ENCODE measurements around the gene SYS1.

Gene SYS1

DNA sequence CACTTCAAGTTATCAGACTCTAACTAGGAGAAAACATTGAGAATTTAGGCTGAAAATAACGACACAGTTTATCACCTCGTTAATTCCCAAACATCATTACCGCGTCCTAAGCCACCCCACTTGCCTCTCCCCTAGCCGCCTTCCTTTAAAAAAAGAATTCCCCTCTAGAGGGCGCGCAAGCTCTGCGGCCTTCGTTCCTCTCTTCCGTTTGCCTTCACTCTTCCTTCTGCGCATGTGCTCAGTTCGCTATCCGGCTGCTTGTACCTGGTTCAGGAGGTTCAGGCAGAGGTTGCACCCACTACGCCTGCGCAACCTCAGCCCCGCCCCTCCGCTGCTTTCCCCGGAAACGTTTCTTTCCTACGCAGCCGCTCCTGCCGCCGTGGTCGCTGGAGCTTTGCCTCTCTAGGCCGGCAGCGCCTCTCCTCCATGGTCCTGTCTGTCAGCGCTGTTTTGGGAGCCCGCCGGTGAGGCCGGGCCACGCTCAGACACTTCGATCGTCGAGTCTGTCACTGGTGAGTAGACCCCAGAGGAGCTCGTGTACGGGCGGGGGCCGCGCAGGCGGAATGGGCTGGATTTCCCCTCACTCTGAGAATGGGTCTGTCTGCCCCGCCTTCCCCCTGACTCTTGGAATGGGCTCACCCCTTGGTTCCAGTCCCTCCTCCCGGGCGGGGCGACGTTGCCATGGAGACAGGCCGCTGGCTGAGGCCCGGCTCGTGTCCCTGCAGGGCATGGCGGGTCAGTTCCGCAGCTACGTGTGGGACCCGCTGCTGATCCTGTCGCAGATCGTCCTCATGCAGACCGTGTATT lies at the start of gene SYS1:
TSS of gene SYS1 (plus strand) at position 353 of the 807 bp plus-strand sequence. CDS start at position 729, 376 bp downstream.
- Histone ChIP-seq H3K27me3 (ENCODE audit: low read depth) (no peaks in the 10 kb centered on the region), H3K4me1 (peaks cover 15% of the 10 kb centered on the region), H3K4me3 (peak within 1 kb of the TSS; percentile 77), H3K36me3 (replicated peaks) (peaks cover 3% of the 10 kb centered on the region), H3K9me3 (no peaks in the 10 kb centered on the region)
- in situ Hi-C loops (cut with MboI; ENCODE audit: low sequenced_read_pairs), result no loop called here
- DNase-seq (ENCODE audit: low spot score in 2 of 2), result peak; percentile 95 to 99

DNA sequence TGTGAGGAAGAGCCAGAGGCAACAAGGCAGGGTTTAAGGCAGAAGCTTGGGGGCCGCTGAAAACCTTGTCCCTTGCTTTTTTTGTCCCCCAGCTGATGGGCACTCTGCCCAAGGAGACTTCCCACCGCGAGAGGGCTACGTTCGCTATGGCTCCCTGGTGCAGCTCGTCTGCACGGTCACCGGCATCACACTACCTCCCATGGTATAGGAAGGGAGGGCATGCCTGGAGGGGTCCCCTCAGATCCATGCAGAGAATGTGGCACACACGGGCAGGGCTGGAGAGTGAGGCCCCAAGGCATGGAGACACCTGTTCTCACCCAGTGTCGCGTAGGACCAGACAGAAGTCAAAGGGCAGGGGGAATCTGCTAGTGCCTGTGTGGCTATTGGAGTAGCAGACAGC lies 49.0 kb upstream of the SYS1 start:
- H3K4me1 ChIP-seq, result no peaks in the 10 kb centered on the region
- no peaks in the 10 kb centered on the region for H3K36me3 ChIP-seq (replicated peaks)
- H3K27me3 ChIP-seq (ENCODE audit: low read depth), result no peaks in the 10 kb centered on the region
- H3K4me3 ChIP-seq, result no peak overlapping the region
- H3K9me3 ChIP-seq, result no peaks in the 10 kb centered on the region
- in situ Hi-C loops (cut with MboI; ENCODE audit: low sequenced_read_pairs), result loop anchor here (10.0 kb wide), 2 partner anchors 121 to 461 kb away; no protein-coding TSS in a partner anchor
- DNase-seq (ENCODE audit: low spot score in 2 of 2), result no peak

DNA sequence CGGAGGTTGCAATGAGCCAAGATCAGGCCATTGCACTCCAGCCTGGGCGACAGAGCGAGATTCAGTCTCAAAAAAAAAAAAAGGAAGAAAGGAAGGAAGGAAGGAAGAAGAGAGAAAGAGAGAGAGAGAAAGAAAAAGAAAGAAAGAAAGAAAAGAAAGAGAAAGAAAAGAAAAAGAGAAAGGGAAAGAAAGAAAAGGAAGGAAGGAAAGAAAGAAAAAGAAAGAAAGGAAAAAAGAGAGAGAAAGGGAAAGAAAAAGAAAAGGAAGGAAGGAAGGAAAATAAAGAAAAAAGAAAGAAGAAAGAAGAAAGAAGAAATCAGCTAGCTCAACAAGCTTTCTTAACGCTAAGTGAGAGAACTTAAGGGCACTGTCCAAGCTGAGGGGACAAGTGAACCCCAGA lies 47.3 kb upstream of the SYS1 start:
- Histone ChIP-seq H3K4me1 (no peaks in the 10 kb centered on the region), H3K36me3 (replicated peaks) (no peaks in the 10 kb centered on the region), H3K4me3 (no peak overlapping the region), H3K27me3 (ENCODE audit: low read depth) (no peaks in the 10 kb centered on the region), H3K9me3 (no peaks in the 10 kb centered on the region)
- DNase-seq (ENCODE audit: low spot score in 2 of 2), result no peak
- in situ Hi-C loops (cut with MboI; ENCODE audit: low sequenced_read_pairs), result loop anchor here (10.0 kb wide), 2 partner anchors 119 to 459 kb away; no protein-coding TSS in a partner anchor

DNA sequence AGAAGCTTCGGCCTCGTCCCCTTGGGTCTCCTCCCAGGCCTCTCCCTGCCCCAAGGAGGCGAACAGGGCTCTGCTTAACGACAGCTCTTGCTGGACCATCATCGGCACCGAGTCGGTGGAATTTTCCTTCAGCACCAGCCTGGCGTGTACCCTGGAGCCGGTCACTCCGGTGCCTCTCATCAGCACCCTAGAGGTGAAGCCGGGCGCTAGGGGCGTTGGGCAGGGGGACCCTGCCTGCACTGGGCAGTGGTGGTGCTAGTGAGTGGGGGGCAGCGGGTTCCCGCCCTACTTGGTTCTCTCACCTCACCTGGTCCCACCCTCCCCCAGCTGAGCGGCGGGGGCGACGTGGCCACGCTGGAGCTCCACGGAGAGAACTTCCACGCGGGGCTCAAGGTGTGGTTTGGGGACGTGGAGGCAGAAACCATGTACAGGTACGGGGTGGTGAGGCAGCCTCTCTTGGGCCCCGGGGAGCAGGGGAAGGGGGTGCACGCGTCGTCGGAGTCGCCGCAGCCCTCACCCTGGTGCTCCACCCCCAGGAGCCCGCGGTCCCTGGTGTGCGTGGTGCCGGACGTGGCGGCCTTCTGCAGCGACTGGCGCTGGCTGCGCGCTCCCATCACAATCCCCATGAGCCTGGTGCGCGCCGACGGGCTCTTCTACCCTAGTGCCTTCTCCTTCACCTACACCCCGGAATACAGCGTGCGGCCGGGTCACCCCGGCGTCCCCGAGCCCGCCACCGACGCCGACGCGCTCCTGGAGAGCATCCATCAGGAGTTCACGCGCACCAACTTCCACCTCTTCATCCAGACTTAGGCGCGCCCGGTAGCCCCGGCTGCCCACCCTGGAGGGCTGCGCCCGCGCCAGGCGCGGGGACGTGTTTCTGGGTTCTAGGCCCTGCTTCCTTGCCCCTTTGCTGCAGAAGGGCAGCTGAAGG lies 46.5 kb upstream of the SYS1 start:
- H3K4me1 ChIP-seq, result no peaks in the 10 kb centered on the region
- H3K9me3 ChIP-seq, result no peaks in the 10 kb centered on the region
- H3K4me3 ChIP-seq, result no peak overlapping the region
- DNase-seq (ENCODE audit: low spot score in 2 of 2), result no peak
- in situ Hi-C loops (cut with MboI; ENCODE audit: low sequenced_read_pairs), result loop anchor here (10.0 kb wide), 2 partner anchors 118 to 458 kb away; no protein-coding TSS in a partner anchor
- H3K27me3 ChIP-seq (ENCODE audit: low read depth), result no peaks in the 10 kb centered on the region
- H3K36me3 ChIP-seq (replicated peaks), result no peaks in the 10 kb centered on the region

DNA sequence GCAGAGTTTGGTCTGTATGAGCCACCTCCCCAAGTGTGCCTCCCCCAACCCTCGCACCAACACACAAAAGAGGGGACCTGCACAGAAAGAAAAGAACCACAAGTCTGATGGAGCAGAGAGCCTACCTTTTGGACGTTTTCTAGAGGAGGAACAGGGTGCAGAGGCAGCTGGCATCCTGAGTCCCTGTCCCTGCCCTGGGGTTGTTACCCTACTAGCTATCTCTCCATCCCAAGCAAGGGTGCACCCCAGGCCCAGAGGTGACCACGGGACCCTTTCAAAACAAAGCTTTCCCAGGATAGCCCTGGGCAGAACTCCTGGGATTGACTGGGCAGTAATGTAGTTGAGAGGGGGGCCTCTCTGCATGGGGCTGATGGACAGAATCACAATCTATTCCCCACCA lies 45.1 kb upstream of the SYS1 start:
- no peak overlapping the region for H3K4me3 ChIP-seq
- in situ Hi-C loops (cut with MboI; ENCODE audit: low sequenced_read_pairs), result loop anchor here (10.0 kb wide), 2 partner anchors 117 to 457 kb away; no protein-coding TSS in a partner anchor
- DNase-seq (ENCODE audit: low spot score in 2 of 2), result no peak

DNA sequence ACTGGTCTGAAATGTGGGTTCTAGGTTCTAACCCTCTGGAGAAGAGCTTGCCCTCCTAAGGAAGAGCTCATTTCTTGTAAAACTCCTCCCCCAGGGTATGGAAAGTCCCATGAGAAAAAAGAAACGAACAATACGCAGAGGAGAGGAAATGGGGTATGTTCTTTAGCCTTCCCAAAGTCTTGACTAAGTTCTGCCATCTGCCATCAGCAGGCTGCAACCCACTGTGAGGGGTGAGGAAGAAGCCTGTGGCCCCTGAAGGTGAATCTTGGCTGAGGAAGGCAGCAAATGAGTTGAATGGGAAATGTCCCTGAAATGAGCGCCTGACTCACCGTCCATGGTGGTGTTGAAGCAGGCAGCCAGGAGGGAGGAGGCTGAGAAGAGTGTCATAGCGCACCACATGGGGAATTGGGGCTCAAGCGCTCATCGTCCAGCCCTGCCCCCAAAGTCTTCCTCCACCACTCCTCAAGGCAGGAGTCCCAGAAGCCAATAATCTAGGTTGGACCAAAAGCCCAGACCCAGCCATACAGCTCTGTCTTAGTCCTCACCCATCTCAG lies 44.5 kb upstream of the SYS1 start:
- Histone ChIP-seq H3K4me3 (no peak overlapping the region), H3K36me3 (replicated peaks) (no peaks in the 10 kb centered on the region), H3K9me3 (no peaks in the 10 kb centered on the region), H3K27me3 (ENCODE audit: low read depth) (no peaks in the 10 kb centered on the region), H3K4me1 (no peaks in the 10 kb centered on the region)
- no peak for DNase-seq (ENCODE audit: low spot score in 2 of 2)
- in situ Hi-C loops (cut with MboI; ENCODE audit: low sequenced_read_pairs), result loop anchor here (10.0 kb wide), 2 partner anchors 116 to 456 kb away; no protein-coding TSS in a partner anchor

More for the DNA sequence above, 45.1 kb upstream of the SYS1 start:
- no peaks in the 10 kb centered on the region for H3K36me3 ChIP-seq (replicated peaks)
- H3K9me3 ChIP-seq, result no peaks in the 10 kb centered on the region
- no peaks in the 10 kb centered on the region for H3K27me3 ChIP-seq (ENCODE audit: low read depth)
- no peaks in the 10 kb centered on the region for H3K4me1 ChIP-seq

DNA sequence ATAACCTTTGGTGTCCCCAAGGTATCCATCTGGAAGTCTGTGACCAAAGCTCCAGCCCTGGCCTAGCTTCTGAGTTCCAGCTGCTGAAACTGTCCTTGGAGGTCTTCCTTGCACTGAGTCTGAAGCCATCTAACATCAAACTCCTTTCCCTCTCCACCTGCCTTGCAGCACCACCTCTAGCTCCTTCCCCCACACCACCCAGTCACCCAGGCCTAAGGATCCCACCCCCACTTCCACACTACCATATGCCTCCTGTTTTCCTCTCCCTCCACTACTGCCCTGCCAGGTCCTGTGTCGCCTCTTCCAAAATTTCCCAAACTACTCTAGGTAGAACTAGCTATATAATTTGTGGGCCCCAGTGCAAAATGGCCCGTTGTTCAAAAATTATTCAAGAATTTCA lies 44.0 kb upstream of the SYS1 start:
- in situ Hi-C loops (cut with MboI; ENCODE audit: low sequenced_read_pairs), result loop anchor here (10.0 kb wide), 2 partner anchors 116 to 456 kb away; no protein-coding TSS in a partner anchor
- H3K27me3 ChIP-seq (ENCODE audit: low read depth), result no peaks in the 10 kb centered on the region

DNA sequence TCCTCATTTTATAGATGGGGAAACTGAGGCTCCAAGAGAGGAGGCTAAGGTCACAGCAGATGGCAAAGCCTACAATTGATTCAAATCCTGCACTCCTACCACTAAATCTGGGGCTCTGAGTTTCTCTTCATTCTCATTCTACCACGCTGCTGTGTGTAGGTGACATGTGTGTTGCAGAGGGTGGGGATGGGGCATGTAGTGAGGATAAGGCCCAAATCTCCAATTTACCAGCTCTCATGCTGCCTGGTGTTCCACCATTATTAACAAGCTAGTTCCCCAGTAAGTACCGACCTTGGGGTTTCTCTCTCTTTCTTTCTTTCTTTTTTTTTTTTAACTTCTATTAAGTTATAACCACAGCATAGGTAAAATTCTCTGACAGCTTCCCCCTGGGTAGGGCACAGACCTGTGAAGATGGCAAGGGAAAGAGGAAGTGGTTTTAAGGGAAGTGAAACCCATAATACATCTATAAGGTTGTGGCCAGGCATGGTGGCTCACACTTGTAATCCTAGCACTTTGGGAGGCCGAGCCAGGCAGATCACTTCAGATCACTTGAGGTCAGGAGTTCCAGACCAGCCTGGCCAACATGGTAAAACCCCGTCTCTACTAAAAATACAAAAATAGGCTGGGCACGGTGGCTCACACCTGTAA lies 41.9 kb upstream of the SYS1 start:
- in situ Hi-C loops (cut with MboI; ENCODE audit: low sequenced_read_pairs), result no loop called here
- H3K36me3 ChIP-seq (replicated peaks), result no peaks in the 10 kb centered on the region

More for the DNA sequence above, 44.0 kb upstream of the SYS1 start:
- no peak for DNase-seq (ENCODE audit: low spot score in 2 of 2)
- H3K36me3 ChIP-seq (replicated peaks), result no peaks in the 10 kb centered on the region
- H3K4me3 ChIP-seq, result no peak overlapping the region
- H3K4me1 ChIP-seq, result no peaks in the 10 kb centered on the region
- no peaks in the 10 kb centered on the region for H3K9me3 ChIP-seq

DNA sequence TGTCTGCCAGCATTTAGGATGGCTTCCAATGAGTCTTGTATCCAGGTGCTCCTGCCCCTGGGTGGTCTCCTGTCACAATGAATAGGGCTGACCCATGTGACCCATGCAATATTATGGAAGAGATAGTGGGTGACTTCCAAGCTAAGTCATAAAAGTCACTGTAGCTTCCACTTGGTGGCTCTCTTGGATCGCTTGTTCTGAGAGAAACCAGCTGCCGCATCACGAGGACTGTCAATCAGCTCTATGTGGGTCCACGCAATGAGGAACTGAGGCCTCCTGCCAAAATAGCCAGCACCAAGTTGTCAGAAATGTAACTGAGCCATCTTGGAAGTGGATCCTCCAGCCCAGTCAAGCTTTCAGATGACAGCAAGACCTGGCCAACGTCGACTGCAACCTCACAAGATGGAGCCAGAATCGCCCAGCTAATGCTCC lies 40.0 kb upstream of the SYS1 start:
- in situ Hi-C loops (cut with MboI; ENCODE audit: low sequenced_read_pairs), result no loop called here
- no peak for DNase-seq (ENCODE audit: low spot score in 2 of 2)

More for the DNA sequence above, 41.9 kb upstream of the SYS1 start:
- H3K9me3 ChIP-seq, result no peaks in the 10 kb centered on the region
- no peak overlapping the region for H3K4me3 ChIP-seq
- no peaks in the 10 kb centered on the region for H3K4me1 ChIP-seq
- H3K27me3 ChIP-seq (ENCODE audit: low read depth), result no peaks in the 10 kb centered on the region
- no peak for DNase-seq (ENCODE audit: low spot score in 2 of 2)

DNA sequence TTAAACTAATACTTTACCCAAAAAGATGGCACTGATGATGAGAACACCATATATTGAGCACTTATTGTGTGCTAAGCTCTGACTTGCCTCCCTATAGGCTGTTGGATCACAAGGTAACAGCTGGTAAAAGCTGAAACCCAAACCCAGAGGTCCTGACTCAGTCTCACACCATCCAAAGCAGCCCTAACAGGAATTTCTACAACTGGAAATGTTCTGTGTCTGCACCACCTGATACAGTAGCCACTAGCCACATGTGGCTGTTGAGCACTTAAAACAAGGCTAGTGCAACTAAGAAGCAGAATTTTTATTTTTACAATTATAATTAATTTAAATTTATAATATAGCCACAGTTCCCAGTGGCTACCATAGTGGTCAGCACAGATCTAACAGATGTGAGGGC lies 39.2 kb upstream of the SYS1 start:
- H3K4me3 ChIP-seq, result no peak overlapping the region
- no peaks in the 10 kb centered on the region for H3K36me3 ChIP-seq (replicated peaks)
- H3K4me1 ChIP-seq, result no peaks in the 10 kb centered on the region
- DNase-seq (ENCODE audit: low spot score in 2 of 2), result no peak
- no peaks in the 10 kb centered on the region for H3K9me3 ChIP-seq
- in situ Hi-C loops (cut with MboI; ENCODE audit: low sequenced_read_pairs), result no loop called here
- no peaks in the 10 kb centered on the region for H3K27me3 ChIP-seq (ENCODE audit: low read depth)

More for the DNA sequence above, 40.0 kb upstream of the SYS1 start:
- Histone ChIP-seq H3K36me3 (replicated peaks) (no peaks in the 10 kb centered on the region), H3K4me1 (no peaks in the 10 kb centered on the region), H3K27me3 (ENCODE audit: low read depth) (no peaks in the 10 kb centered on the region), H3K9me3 (no peaks in the 10 kb centered on the region), H3K4me3 (no peak overlapping the region)

DNA sequence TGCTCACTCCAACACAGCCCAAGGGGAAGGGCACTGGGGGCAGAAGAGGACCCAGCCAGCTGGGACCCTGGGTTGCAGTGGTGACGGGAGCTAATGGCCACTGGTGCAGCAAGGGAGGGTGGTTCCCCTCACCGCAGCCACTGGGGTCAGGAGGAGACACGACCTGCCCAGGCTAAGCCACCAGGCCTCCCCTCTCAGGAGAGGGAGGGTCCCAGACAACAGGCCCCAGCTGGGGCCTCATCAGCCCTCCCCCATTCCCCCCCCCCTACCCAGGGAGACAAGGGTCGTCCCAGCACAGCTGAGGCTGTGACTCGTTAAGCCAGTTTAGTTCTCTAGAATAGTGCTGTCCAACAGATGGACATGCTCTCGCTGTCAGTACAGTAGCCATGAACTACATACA lies 37.6 kb upstream of the SYS1 start:
- H3K36me3 ChIP-seq (replicated peaks), result peaks cover 12% of the 10 kb centered on the region
- no peaks in the 10 kb centered on the region for H3K9me3 ChIP-seq
- in situ Hi-C loops (cut with MboI; ENCODE audit: low sequenced_read_pairs), result no loop called here
- H3K4me1 ChIP-seq, result no peaks in the 10 kb centered on the region
- H3K4me3 ChIP-seq, result no peak overlapping the region
- no peak for DNase-seq (ENCODE audit: low spot score in 2 of 2)
- no peaks in the 10 kb centered on the region for H3K27me3 ChIP-seq (ENCODE audit: low read depth)

DNA sequence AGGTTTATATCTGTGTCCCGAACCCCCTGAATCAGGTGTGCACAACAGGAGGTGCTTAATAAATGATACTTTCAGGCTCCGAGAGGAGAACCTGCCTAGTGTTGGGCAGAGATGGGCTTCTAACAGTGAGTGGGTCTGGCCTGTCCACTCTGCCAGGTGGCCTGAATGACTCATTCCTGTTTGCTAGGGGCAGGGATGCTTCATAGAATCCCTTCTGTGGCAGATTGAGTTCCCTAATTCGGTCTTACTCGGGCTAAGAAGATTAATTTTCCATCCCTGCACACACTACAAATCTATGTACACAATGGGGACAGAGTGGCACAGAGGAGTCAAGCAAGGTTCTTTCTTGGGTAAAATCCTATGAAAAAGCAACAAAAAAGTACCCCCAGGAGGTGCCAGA lies 34.5 kb upstream of the SYS1 start:
- Histone ChIP-seq H3K4me3 (no peak overlapping the region), H3K4me1 (no peaks in the 10 kb centered on the region), H3K27me3 (ENCODE audit: low read depth) (no peaks in the 10 kb centered on the region), H3K36me3 (replicated peaks) (peaks cover 16% of the 10 kb centered on the region), H3K9me3 (no peaks in the 10 kb centered on the region)
- no peak for DNase-seq (ENCODE audit: low spot score in 2 of 2)
- in situ Hi-C loops (cut with MboI; ENCODE audit: low sequenced_read_pairs), result no loop called here
